Cortex of kidney (tissue), 1 donor: ENCODE measurements around the gene SPP2.

Experiments used
- DNase-seq: peaks from one replicate; lab custom pipeline; 2025; lab: John Stamatoyannopoulos, UW

Gene SPP2, protein sequence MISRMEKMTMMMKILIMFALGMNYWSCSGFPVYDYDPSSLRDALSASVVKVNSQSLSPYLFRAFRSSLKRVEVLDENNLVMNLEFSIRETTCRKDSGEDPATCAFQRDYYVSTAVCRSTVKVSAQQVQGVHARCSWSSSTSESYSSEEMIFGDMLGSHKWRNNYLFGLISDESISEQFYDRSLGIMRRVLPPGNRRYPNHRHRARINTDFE

DNA sequence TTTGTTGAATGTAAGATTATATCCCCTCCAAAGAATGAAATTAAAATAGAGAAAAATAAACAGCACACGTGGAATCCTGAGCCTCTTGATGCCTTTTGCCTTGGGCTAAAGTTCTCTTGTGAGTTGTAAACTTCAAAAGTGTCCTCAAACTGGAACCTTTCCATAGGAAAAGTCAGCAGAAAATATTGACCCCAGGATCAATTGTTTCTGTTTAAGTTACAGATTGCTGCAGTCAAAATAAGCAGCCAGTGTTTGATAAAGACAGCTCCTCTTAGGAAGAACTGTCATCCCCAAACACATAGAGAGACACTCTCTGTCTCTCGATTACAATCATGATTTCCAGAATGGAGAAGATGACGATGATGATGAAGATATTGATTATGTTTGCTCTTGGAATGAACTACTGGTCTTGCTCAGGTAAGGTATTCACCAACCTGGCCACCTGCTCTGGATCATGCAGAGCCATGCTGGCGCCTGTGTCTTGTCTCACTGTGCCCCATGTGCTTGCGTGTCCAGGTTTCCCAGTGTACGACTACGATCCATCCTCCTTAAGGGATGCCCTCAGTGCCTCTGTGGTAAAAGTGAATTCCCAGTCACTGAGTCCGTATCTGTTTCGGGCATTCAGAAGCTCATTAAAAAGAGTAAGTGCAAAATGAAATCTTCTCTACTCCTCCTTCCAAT, at the start of gene SPP2:
Gene SPP2, plus strand, starts transcription at position 248 of the 681 bp plus-strand sequence. Its CDS starts 85 bp downstream, at position 333.
- no peak for DNase-seq

DNA sequence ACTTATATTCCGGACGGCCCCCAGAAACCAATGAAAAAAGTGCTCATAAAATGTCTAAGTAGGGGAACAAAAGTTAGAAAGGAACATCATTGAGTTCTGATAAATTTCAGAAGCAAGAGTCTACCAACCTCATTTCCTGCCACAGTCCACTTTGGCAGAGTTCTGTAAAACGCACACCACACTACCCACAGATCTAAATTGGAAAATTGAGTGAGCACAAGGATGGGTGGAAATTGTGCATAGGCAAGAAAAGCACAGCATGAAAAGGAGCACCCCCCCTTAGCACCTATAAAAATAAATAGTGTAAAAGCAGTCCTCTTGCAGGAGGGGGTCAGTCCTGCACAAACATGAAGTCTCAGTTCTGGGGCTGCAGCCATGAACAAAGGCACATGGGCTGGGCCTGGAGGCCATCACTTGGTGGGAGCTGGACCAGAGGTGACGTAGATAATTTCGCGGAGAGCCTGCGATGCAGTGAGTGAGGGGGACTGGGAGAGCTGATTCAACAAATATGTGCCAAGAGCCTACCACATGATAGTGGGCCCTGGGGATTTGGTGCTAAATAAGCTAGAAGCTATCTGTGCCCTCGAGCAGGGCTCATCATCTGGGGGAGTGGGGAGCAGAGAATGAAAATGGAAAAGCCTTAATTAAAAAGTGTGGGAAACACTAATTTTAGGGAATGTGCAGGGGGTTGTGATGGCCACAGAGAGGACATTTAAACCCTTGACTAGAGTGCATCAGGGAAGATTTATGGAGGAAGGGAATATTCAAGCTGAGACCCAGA, 48.9 kb upstream of the SPP2 start:
- no peak for DNase-seq

DNA sequence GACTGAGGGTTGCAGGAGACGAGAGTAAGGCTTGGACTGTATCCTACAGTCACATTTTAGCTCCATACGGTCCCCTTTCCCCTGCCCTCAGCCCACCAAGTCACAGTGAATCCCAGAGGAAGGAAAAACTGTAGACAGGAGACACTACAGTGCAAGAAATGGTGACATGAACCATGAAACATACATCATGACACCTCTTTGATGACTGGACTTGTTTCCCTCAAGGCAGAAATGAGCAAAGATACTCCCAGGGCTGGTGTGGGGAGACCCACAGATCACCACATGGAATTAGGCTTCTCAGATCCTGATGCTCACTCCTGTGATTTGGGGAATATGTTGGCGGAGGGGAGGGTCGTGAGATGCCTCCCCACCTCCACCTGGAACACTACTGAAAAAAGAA, 48.2 kb upstream of the SPP2 start:
- DNase-seq = no peak

DNA sequence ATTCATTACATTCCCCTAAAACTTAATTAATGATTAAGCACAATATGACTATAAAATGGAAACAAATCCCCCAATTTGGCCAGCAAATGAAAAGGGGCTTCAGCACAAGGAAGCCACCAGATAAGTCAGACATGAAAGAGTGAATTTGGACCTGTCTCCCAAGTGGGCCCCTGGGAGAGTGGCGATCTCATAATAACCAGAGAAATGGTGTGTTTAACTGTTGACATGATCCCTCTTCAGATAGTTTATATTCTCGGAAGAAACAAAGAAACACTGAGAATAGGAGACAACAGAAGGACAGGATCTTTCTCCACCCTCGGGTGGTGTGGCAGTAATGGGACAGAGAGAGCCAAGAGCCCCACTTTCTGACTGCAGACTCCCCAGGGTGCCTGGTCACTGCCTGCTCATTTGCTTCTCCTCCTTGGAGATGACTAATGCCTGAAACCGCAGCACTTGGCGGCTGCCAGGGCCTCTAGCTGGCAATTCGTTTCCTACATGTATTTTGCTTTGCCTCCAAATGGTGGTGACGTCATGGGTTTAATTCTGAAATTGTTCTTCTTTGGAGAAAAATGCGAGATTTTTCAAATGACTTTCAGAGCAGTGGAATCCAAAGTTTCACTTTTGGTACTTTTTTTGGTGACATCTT, 46.4 kb upstream of the SPP2 start:
- no peak for DNase-seq

DNA sequence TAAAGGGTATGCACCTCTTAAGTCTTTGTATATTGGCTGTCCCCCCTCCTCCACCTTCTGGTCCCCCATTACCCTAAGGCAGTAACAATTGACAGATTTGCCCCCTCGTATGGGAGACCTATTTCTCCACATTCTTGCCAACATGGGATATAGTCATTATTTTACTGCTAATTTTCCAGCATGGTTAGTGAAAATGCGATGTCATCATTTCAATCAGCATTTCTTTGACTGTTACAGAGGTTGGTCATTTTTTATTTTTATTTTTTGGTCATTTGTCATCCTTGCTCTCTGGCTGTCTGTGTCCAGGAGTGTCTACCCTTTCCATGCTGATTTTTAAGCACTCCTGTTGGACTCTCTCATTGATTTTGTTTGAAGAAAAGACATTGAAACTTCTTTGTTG, 45.4 kb upstream of the SPP2 start:
- no peak for DNase-seq

GRCh38 chr2:234006501-234006900, 44.0 kb upstream of the SPP2 start:
- DNase-seq = no peak

DNA sequence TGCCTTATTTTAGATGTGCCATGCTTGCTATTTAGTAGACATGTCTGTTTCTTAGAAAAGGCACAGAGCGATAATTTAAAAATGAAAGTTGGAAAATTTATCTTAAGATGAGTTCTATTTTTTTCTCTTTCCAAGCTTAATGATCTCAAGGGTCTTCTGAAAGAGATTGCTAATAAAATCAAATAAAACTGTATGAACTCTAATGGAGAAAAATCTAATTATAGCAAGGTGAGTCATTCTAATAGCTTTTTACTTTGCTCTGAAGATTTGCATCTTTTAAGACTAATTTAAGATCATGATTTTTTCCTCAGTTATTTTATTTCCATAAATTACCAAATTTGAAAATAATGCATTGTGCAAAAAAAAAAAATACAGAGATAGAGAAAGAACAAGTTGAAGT, 36.1 kb upstream of the SPP2 start:
- no peak for DNase-seq

DNA sequence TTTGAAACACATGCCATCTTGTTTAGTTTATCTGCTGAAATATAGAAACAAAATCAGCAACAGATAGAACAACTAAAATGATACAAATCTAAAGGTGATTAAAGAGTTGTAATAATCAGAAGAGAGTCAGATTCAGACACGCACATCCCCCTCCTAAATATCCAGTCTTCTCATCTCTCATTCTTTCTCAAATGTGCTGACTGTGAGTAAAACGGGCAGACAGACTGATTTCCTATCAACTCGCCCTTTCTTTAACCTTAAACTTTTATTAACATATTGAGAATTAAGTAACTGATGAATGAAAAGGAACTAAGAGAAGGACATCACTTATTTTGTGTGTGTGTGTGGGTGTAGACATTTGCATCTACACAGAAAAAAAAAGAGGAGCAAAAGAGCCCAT, 34.6 kb upstream of the SPP2 start:
- no peak for DNase-seq

- no peak for DNase-seq
Measured at GRCh38 chr2:234019896-234020295, 30.6 kb upstream of the SPP2 start.

GRCh38 chr2:234020332-234020731, 30.2 kb upstream of the SPP2 start:
- DNase-seq = no peak

GRCh38 chr2:234022424-234022823, 28.1 kb upstream of the SPP2 start:
- no peak for DNase-seq

DNA sequence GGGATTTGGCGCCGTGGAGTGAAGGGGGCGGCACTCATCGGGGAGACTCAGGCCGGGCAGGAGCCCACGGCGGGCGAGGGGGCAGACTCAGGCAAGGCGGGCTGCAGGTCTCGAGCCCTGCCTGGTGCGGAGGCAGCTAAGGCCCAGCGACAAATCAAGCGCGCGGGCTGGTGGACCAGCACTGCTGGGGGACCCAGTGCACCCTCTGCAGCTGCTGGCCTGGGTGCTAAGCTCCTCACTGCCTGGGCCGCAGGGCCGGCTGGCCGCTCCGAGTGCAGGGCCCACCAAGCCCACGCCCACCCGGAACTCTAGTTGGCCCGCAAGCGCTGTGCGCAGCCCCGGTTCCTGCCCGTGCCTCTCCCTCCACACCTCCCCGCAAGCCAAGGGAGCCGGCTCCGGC, 26.2 kb upstream of the SPP2 start:
- no peak for DNase-seq

DNA sequence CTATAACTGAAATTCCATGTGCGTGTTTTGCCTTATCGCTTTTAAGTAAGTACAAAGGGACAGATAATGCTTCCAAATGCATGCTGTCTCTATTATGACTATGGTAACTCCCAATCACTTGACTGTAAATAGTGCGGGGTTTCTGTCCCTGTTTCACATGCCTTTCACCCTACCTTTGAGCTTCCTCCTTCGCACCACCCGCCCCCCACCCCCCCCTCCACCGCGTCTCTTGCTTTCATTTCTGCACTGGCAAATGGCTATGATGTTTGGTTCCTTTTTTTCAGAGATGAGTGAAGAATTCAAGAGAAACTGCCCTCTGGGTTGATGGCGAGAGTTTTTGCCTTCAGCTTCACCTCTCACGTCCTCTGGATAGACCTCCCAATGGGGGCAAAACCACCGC, 25.0 kb upstream of the SPP2 start:
- no peak for DNase-seq

- DNase-seq = no peak
Measured at GRCh38 chr2:234025891-234026401, 24.6 kb upstream of the SPP2 start.

DNA sequence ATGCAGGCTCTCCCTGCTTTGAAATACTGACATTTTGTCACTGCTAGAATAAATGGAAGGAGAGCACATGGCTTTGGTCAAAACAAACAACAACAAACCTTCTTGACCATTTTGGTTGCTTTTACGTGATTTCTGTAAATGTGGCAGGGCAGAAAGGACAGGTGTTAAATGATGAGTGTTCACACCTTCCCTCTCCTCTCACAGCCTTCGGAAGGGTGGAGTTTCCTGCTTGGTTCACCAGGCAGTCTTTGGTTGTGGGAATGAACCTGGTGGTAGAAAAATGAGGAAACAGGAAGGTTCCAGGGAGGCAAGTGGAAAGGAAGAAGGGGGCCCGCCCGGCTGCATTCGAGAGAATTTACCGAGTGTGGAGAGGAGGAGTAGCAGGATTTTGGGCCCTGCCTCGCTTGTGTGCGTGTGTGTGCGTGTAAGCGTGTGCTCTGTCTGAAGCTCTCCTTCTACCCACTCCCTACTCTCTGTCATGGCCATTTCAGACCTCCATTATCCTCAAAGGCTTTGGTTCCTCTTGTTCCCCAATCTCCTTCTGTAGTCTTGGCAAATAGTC, 23.7 kb upstream of the SPP2 start:
- no peak for DNase-seq

- DNase-seq = no peak
Measured at GRCh38 chr2:234027641-234028040, 22.9 kb upstream of the SPP2 start.

- no peak for DNase-seq
Measured at GRCh38 chr2:234029150-234029733, 21.3 kb upstream of the SPP2 start.

GRCh38 chr2:234031207-234031606, 19.3 kb upstream of the SPP2 start:
- DNase-seq = no peak

DNA sequence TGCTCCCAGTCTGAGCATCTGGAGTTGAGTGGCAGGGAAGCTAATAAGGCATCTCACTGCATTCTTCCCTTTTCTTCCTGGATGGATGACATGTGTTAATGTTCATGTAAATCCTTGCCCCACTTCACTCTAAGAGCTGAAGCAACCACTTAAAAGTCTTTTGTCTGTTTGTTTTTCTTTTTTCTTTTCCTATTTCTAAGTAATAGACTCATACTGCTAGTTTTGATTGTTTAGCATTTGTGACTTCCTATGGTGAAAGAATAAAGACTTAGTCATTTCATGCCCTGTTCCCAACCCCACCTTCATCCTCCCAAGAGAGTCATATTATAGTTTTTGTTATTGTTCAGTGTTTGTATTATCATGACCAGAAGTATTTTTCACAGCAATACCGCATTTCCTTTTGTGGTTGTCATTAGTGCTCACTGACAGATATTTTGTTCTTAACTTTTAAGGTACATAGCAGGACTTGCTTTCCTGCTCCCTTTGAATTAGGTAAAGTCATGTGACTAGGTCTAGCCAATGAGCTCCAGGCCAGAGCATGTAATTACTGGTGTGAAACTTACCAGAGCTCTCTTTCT, 18.1 kb upstream of the SPP2 start:
- DNase-seq = no peak

DNA sequence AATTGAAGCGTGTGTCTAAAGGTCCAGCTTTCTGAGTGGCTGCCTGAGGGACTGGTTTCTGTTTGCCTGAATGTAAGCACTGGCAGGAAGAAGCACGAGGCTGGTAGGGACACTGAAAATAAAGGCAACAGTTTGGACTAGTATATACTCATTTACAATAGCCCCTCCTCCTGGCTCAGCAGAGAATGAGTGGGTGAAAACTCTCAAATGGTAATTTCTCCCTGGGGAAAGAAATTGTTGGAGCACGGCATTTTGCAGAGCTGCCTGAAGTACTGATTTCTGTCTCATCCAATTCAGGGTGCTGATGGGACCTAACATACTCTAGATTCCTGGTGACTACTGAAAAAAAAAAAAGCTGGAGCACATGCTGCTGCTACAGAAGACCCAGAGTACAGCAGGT, 17.3 kb upstream of the SPP2 start:
- no peak for DNase-seq

GRCh38 chr2:234033885-234034284, 16.6 kb upstream of the SPP2 start:
- no peak for DNase-seq
